Measurements from ENCODE around the gene PRUNE2.

Gene PRUNE2

DNA sequence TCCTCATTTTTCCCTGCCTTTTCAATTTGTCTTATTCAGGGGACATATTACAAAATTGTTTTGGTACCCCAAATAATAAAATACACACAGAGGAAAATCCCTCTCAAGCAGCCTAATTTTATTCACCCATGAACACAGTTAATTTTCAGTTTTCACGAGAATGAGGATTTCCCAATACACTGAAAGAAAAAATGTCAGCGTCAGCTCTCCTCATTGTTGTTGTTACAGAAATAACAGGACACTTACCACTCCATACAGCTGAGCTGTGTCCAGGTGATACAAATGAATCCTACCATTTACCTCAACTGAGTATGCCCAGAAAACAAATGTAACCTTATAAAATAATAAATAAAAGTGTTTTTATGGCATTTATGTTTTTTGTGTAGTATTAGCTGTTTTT is 286.3 kb downstream of the PRUNE2 start:
- DNase-seq, result no peak

GRCh38 chr9:76619197-76619596 is 286.7 kb downstream of the PRUNE2 start:
- no peak for DNase-seq

GRCh38 chr9:76618762-76619161 is 287.2 kb downstream of the PRUNE2 start:
- DNase-seq, result no peak

DNA sequence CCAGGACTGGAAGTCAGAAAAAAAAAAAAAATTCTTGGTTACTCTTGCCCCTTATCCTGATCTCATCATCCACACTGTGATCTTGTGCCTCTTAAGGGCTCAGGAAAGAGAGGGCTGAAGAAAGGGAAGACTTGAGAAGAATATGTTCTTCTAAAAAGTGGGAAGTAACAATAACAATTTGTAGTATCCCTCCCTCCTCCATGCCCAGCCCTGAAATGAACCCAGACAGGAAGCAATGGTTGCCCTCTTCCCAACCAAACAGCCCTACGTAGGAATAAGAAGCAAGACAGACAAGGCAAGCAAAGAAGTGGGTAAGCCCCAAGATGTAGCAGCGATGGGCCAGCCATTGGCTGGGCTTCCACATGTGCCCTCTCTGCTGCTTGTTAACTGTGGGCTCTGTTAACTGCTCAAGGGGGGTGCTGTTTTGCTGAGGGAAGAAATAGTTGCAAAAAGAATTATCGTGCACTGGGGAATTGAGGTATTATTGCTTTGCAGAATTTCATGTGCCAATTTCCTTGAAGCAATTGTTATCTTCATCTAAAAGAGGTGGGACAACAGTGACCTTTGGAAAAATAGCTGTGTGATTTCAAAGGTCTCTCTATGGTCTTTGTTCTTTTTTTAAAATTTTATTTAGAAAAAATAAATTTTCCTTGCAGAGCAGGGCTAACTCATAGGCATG is 288.3 kb downstream of the PRUNE2 start:
- no peak for DNase-seq

- no peak for DNase-seq
These were observed 289.1 kb downstream of the PRUNE2 start for GRCh38 chr9:76616780-76617179.

DNA sequence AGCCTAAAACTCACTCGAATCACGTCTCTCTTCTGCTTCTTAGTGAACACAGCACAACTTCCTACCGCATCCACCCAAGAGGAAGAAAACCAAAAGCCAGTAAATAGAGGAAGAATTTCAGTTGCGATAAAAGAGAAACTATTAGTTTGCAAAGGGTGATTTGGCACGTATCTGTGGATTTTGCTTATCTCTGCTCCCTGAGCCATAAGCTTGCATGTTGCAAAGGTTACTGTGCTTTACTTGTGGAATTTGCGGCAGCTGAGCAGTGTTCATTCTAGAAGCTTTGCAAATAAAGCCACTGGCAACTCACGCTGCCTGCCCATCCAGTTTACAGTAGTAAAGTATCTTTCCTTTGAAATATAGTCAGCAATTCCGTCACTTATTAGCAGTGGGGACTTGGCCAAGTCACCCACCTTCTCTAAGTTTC is 290.7 kb downstream of the PRUNE2 start:
- no peak for DNase-seq

- no peak for DNase-seq
These were observed 291.9 kb downstream of the PRUNE2 start for GRCh38 chr9:76613974-76614373.

DNA sequence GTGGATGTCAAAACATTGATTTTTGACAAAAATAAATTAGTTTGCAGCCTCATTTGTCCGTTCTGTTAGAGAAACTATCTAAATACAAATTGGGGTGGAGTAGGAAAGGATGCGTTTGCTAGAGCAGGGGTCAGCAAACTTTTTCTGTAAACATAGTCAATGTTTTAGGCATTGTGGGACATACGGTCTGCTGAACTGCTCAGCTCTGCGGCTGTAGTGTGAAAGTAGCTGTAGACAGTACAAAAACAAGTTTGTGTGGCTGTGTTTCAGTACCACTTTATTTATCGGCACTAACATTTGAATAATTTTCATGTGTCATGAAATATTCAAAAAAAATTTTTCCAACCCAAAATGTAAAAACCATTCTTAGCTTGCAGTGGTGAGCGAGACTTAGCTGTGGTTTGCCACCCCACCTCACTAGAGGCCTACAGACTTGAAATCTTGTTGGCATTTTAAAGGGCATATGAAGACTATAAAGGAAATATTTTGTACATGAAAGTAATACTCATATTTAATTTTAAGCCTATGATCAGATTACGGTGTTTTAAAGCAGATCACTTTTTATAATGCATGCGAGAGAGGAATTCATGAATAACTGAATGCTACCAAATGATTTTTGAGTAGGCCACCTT is 292.6 kb downstream of the PRUNE2 start:
- no peak for DNase-seq

GRCh38 chr9:76610011-76610352 is 295.9 kb downstream of the PRUNE2 start:
- no peak for DNase-seq

- no peak for DNase-seq
These were observed 296.5 kb downstream of the PRUNE2 start for GRCh38 chr9:76609285-76610010.

DNA sequence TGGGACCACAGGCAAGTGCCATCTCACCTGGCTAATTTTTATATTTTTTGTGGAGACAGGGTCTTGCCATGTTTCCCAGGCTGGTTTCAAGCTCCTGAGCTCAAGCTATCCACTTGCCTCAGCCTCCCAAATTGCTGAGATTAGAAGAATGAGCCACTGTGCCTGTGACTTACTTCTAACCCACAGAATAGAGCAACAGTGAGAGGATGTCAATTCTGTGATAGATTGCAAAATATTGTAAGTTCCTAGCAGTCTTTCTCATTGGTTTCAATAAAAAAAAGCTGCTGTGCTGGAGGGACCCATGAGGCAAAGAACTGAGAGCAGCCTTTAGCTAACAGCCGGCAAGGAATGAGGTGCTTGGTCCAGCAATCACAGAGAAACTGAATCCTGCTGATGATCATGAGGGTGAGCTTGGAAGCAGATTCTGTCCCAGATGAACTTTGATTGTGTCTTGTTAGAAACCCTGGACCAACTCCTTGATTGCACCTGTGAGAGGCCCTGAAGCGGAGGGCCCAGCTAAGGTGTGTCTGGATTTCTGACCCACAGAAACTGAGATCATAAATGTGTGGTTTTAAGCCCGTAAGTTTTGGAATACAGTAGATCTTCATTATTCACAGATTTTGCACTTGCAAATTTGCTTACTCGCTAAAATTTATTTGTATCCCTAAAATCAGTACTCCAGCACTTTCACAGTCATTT is 297.2 kb downstream of the PRUNE2 start:
- DNase-seq, result no peak

GRCh38 chr9:76607730-76608436 is 298.0 kb downstream of the PRUNE2 start:
- DNase-seq, result no peak

GRCh38 chr9:76605321-76605900 is 300.5 kb downstream of the PRUNE2 start:
- DNase-seq, result no peak

GRCh38 chr9:76603931-76604570 is 301.9 kb downstream of the PRUNE2 start:
- DNase-seq, result no peak

DNA sequence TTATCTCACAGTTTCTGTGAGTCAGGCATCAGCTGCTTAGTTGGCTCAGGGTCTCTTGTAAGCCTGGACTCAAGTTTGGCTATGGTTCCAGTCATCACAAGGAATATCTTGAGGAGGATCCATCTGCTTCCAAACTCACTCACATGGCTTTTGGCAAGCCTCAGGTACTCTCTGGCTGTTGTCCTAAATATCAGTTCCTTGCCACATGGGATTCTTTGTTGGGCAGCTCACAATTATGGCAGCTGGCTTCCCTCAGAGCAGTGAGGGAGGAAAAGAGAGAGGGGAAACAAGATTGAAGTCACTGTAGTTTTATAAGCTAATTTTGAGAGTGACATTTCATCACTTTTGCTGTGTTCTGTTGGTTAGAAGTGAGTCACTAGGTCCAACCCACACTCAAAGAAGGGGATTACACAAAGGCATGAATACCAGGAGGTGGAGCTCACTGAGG is 302.4 kb downstream of the PRUNE2 start:
- no peak for DNase-seq

- no peak for DNase-seq
These were observed 303.7 kb downstream of the PRUNE2 start for GRCh38 chr9:76602199-76602598.

- no peak for DNase-seq
These were observed 305.8 kb downstream of the PRUNE2 start for GRCh38 chr9:76600007-76600615.

DNA sequence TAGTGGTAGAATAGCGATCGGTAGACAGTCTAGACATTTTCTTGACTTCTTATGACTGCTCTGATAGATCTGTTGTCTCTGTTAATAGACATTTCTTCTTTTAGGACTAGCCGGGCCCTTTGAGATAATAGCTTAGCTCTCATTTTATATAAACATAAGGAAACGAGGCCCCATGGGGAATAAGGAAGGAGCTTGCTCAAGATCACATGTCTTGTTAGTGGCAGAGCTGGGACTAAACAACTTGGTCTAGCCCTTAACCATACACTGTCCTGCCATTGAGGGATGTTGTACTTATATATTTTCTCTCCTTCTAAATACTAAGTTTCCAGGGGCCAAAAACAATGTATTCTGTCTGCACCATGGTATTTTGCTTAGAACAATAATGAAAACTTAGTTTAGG is 306.9 kb downstream of the PRUNE2 start:
- no peak for DNase-seq

DNA sequence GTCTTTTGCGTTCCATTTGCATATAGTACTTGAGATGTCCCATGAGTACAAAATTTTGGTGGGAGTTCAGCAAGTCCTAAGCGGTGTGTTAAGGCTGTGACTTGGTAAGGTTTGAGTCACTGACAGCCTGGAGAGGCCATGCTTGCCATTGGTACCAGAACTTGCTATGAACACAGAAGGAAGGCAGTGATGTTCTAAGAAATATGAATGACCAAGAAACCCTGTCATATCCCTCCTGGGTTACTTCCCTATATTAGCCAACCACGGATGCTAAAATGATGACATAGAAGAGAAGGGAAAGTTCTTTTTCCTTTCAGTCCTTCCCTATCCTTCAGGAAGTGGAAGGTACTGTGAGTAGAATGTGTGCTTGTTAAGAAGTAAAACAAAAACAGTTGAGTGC is 310.3 kb downstream of the PRUNE2 start:
- DNase-seq, result no peak

DNA sequence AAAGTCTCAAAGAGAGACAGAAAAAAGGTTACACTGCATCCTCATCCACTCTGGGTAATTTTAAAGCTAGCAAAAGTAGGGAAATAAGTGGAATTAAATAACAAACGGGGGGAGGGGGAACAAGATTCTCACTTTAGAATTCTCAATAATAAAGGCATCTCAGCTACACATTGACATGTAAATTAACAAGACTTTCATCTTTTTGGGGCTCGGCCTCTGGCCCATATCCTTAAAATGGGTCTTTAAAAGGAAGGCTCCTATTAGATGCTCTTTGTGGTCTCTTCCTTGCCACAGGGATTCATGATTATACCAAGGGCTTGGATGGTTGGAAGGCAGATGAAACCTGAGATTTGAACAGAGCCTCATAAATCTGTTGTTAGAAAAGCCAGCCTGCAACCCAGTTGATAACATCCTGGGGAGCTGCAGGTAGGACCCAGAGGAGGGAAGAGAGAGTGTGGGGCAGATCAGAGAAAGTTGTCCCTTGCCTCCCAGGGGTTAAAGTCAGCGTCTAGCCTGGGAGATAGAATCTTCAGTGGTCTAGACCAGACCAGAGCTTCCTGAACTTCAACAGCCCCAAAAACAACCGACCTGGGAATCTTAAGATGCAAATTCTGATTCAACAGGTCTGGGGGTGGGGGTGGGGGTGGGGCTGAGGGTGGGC is 311.0 kb downstream of the PRUNE2 start:
- no peak for DNase-seq
